Occipital lobe (tissue), 2 donors: ENCODE measurements around the gene AFTPH. TPM values are rescaled to one million over a fixed set of nuclear protein-coding genes. Genes with fewer than 3 reads are reported as not detected.

Source experiments
- DNase-seq: peaks from one replicate; lab custom pipeline; 2025; lab: John Stamatoyannopoulos, UW
- total RNA-seq: library from RNA; depleted of rRNA; stranded (reverse); fragments of >200 nt; gene quantifications from one replicate; pipeline ENCODE4 v1.2.3, GENCODE V29; 2014

AFTPH gene
- total RNA-seq, 1 donor from 2014 or later = 99.5 TPM

DNA sequence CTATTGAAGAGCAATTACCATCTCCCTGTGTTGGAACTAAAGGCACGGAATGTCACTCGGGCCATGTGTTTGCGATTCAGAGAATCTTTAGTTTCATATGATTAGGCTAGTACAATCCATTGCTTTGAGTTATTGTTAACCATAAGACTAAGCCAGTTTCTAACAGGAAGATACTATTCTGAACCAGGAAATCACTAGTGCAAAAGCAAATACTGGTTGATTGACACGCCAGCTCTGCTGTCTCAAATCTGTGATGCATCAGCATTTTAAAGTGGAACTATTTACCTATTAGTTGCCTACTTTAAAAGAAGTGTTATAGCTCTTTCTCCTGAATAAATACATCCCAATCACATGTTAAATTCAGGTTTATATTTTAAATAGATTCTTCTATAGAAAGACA is 61.9 kb downstream of the AFTPH start:
- no peak for DNase-seq

GRCh38 chr2:64586883-64587481 is 62.9 kb downstream of the AFTPH start:
- no peak for DNase-seq

GRCh38 chr2:64587561-64587960 is 63.4 kb downstream of the AFTPH start:
- no peak for DNase-seq

- DNase-seq = no peak
These were observed 67.1 kb downstream of the AFTPH start for GRCh38 chr2:64591188-64591587.

GRCh38 chr2:64593035-64593655 is 69.0 kb downstream of the AFTPH start:
- no peak for DNase-seq

DNA sequence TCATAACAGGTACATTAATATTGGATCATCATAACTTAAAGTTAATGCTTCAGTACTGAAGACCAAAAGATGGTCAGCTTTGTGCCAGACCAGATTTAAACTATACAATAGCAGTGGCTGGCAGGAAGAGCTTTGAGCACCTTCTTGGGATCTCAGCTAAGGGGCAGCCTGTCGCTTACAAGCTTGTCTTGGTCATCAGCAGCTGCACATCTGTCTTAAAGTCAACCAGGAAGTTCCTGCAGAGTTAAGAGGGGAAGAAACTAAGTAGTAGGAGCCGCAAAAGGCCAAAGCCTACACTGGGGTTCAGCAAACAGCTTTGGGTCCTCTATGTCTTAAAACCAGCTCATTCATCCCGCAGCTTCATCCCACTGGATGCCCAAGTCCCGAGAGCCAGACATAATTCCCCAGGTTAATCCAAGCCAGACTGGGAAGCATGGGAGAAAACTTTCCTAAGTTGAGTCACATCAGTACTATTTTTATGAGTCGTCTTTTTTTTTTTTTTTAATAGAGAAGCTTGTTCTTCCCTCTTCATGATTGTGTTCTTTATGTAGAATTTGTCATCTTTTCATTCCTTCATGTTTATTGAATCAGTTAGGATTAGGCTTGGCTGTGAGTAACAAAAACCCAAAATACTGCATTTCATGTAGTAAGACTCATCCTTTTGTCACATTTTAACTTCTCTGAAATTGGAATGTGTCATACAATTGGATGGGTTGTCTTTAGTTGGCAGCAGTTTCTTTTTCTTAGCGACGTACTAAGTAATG is 70.3 kb downstream of the AFTPH start:
- DNase-seq = no peak

- no peak for DNase-seq
These were observed 71.5 kb downstream of the AFTPH start for GRCh38 chr2:64595397-64596176.

GRCh38 chr2:64598226-64598625 is 74.1 kb downstream of the AFTPH start:
- DNase-seq = no peak

GRCh38 chr2:64599469-64599868 is 75.3 kb downstream of the AFTPH start:
- DNase-seq = no peak

- DNase-seq = no peak
These were observed 77.1 kb downstream of the AFTPH start for GRCh38 chr2:64601034-64601754.

DNA sequence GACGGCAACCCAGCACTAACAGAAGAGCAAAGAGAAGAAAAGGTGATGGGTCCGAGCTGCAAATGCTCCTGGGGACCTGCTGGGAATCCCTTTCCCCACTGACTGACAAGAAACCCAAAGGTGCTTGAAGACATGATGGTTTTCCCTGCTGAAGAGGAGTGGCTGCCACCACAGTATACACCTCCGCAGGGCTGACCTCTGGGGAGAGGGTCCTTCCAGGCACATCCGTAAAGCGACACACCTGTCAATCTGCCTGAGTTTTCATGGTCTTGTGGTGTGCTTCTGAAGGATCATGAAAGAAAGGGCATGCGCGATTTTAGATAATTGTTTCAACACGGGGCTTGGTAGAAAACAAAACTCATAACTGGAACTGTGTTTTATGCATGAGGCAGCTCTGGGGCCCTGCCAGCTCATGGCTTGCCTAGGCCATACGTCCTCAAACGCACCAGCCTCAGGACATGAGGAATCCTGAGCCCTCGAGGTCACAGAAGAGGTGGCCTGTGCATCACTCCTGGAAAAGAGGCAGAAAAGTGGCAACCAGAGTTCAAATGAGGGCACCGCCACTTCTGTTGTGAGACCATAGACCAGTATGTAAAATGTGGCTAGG is 77.8 kb downstream of the AFTPH start:
- DNase-seq = no peak

- no peak for DNase-seq
These were observed 78.3 kb downstream of the AFTPH start for GRCh38 chr2:64602436-64602835.

GRCh38 chr2:64604155-64604554 is 80.0 kb downstream of the AFTPH start:
- no peak for DNase-seq

DNA sequence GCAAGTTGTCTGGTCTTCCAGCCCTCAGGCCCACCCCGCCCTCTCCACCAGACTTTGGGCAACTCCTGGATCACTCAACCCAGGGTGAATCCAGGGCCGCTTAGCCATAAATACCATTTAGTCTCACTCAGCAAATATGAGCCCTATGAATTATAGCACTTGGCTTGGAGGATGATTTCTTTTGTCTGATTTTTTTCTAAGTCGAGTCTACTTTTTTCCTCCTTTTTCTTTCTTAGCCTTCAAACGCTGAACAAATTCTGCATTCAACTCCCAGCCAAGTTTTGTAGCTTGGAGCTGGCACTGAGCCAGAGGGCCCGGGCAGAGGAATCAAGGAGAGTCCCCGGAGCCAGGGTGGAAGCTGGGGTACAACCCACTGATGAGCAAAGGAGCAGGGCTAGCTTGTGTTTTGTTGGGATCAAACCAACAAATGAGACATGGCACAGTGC is 80.9 kb downstream of the AFTPH start:
- DNase-seq = no peak

DNA sequence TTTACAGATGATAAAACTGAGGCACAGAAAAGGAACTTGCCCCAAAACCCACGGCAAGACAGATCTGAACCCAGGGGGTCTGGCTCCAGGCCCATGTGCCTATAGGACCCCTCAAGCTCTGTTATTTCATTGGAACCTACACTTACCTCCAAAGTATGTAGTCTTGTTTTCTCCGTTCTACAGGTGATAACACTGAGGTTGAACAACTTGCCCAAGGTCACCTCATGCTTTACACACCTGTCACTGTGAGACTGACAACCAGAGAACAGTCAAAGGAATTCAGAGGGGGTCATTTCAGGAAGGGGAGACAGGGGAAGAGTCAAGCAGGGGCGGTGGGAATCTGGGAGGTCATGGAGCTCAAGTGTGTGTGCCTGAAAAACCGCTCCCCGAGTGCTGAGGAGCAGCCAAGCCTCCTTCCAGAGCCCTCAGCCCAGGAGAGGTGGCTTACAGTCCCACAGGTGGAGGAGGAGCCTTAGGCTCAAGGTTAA is 81.9 kb downstream of the AFTPH start:
- DNase-seq = no peak

DNA sequence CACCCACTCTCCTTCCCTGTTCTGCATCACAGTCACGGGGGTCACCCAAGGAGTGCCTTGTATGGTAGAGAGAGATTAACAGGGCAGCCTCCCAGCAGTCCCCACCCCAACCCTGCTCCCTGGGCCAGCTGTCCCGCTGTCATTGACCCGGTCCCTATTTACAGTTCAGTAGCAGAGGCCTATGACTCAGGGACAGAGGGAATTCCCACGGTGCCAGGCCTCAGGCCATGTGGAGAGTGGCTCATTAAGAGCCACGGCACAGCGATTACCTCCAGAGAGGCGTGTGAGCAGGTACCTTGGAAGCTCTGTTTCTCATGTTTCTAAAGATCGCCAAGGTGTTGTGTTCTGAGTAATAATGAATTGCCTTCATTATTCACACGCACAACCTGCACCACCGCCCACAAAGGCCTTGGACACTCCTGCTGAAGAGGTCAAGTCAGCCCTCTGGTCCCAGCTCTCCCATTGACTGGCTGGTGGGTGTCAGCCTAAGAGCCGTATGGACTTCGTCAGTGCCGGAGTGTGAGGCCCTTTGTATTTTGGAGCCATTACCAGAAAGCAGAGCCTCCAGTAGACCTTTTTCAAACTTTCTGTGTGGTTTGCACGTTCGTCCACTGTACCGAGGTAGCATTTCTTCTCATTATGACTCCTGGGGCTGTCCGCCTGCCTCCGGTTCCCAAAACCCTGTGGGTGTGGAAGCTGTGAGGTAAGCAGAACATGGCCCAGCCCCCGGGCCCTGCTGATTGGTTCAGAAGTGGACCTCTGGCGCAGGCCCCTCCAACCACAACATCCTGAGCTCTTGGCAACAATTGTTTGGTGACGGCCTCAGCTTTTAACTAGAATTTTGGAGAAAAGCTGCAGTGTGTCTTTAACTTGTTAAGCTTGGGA is 82.6 kb downstream of the AFTPH start:
- DNase-seq = peak; percentile 16

DNA sequence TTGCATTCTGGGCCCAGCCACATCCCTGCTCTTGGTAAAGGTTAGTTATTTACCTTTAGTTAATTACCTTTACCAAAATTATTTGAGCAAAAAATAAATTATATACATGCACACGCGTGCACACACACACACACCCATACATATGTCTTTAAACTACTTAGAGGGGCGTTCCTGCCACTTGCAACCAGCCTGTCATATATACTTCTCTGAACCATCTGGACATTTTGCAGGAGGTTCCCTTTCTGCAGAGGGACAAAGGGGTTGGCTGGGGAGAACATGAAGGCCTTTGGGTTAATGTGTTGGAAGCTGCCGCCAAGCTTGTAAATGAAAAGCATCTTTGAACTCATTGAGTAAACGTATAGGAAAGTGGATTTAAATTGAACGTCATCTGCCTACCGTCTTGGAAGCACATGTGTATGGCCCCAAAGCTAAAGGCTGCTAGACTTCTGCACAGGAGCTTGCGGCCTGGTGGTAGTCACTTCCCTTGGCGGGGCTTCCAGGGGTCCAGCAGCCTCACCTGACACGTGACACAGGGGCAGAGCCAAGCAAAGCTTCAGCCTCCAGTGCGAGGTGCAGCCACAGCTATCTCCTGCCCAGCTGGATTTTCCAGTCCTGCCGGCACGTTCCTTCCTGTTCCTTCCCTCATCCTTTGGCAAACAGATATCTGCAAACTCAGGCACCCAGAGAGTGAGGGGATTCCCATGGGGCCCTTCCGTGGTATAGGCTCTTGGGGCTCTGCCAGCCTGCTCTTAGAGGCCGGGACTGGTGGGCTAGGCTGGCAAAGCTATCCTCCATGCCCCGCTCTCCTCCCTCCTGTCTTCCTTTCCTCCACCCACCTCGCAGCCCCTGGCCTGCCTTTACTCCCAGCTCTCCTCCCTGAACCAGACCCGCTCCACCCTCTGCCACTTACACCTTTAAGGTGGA is 83.5 kb downstream of the AFTPH start:
- no peak for DNase-seq

DNA sequence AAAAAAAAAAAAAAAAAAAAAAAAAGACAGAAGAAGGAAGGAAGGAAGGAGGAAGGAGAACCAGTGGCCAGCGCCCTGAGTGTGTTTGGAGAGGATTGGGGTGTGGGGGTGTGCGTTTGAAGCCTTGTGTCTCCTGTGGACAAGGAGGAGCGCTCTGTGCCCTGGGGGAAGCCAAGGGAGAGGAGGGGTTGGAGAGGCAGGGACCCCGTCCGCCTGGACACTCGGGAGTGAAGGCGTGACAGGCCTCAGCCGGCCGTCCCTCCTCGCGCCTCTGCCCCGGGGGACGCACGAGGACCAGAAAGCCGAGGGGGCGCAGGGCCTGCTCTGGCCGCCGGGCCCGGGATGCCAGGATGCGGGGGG is 84.7 kb downstream of the AFTPH start:
- DNase-seq = no peak
